SH-SY5Y (cell line): ENCODE measurements around the gene RSKR.

Experiments used
- GATA2 ChIP-seq: IDR thresholded peaks from 2 replicates; pipeline ENCODE4 v1.6.1; 2011; ENCODE audit warnings: mild to moderate bottlenecking, low read depth, low read length
- GATA3 ChIP-seq: IDR thresholded peaks from 2 replicates; pipeline ENCODE4 v1.6.1; 2011; ENCODE audit warnings: low read depth, mild to moderate bottlenecking, low read length, moderate library complexity

The RSKR gene

DNA sequence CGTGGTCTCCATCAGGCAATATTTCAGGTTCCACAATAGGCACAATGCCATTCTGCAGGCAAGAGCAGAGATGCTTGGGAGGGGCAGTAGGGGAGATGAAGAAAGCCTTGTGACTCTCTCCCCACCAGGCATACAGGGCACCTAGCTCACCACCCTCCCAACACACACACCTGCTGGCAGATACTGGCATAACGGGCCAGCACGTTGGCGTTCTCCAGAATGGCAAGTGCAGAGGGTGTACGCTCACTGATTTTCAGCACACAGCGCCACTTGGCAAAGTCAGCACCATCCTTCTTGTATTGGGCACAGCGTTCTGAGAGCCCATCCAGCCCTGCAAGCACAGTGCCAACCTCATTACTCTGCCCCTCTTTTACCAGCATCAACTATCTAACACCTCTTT lies 39.5 kb downstream of the RSKR start:
- TF ChIP-seq GATA3 (no peak), GATA2 (no peak)

GRCh38 chr17:28573966-28574480 lies 40.0 kb downstream of the RSKR start:
- TF ChIP-seq GATA2 (no peak), GATA3 (no peak)

GRCh38 chr17:28573521-28573920 lies 40.5 kb downstream of the RSKR start:
- TF ChIP-seq GATA3 (no peak), GATA2 (no peak)

DNA sequence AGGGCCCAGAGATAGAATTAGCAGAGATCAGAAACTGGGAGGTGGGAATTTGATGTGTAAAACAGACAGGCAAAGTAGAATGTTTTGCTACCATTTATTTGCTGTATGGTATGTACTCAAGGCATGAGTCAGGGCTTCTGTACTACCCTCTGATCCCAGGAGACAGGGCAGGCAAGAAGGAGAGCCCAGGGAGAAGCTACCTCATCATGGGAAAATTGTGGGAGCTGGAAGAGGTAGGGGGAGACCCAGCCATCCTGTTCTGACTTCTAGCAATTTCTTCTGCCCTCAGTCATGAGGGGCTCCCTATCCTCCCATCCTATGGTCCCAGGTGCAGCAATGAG lies 41.0 kb downstream of the RSKR start:
- TF ChIP-seq GATA3, result no peak

DNA sequence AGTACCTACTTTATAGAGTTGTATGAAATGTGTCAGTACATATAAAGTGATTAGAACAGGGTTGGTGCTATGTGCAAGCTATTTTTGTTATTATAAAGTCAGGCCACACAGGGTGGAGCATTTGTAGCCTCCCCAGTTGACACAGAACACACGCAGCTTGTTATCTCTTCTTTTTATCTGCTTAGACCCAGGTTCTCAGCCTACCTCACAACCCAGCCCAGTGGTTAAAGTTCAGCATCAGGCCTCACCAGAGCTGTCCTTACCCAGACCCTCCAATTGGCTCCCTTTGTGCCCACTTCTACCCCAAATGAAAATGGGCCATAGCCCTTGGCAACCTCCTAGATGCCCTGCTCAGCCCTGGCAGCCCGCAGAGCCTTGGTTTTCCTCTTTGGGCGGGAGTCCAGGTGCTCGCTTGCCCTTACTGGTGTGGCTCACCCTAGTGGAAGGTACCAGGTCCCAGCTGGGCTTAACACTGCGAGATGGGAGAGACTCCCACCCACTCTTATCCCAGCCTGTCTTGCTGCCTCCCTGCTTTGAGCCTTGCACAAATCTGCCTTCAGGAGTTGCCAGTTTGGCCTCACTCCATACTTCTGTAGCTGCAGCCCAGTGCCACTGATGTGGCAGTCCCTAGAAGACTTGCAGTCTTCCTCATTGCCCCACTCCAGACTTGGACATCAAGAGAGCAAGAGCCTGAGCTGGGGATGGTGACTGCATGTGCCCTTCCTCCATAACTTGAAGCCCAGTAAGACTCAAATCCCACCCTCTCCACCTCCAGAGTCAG lies 41.5 kb downstream of the RSKR start:
- TF ChIP-seq GATA2, result no peak
- no peak for TF ChIP-seq GATA3

DNA sequence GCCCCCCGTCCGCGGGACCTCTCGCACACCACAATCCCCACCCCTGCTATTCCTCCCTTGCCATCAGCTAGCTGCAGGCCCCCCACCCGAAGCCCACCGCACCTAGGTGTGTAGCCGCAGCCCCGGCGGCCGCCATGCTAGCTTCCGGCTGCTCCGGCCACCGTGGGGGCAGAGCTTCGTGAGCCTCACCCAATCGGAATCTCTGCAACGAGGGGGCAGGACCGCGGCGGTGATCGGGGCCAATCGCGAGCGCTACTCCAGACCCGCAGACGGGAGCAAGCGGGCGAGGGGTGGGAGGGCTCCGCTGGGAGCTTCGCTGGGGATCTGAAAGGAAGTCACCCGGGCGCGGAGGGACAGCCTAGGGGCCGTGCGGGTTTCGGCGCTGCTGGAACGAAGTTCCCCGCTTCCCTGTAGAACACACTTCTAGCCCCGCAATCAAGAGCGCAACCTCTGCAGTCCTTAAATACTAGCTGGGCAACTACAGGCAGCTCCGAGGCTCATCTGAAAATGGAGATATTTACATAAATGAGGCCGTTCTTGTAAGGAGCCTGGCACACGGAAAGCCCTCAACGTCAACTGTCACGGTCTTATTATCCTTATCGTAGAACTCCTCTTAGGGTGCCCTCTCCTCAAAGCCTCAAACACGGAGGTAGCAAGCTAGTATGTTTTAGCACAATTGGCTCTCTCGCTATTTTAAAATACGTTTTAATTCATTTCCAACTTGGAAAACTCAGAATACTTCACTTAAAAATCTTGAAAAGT lies 42.4 kb downstream of the RSKR start, which contains the start of gene PIGS:
Gene PIGS (minus strand): TSS at position 164 of the 762 bp plus-strand sequence. CDS start 28 bp downstream, at position 136.
- no peak for TF ChIP-seq GATA2
- TF ChIP-seq GATA3, result no peak

GRCh38 chr17:28570716-28571360 lies 43.1 kb downstream of the RSKR start:
- TF ChIP-seq GATA3, result no peak
- TF ChIP-seq GATA2, result no peak

GRCh38 chr17:28569446-28569845 lies 44.5 kb downstream of the RSKR start:
- no peak for TF ChIP-seq GATA3

DNA sequence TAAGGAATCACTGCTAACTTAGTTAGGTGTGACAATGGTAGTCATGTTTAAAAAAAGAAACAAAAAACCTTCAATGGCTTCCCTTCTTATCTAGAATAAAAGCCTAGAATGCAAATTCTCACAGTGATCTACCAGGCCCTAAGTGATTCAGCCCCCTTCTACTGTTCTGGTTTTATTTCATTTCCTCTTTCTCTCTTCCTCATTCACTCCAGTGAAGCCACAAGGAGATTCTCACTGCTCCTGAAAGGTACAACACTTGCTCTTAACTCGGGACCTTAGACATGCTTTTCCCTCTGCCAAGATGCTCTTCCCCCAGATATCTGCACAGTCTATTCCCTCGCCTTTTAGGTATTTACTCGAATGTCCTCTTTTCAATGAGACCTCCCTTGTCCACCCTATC lies 46.4 kb downstream of the RSKR start:
- TF ChIP-seq GATA2 (no peak), GATA3 (no peak)

DNA sequence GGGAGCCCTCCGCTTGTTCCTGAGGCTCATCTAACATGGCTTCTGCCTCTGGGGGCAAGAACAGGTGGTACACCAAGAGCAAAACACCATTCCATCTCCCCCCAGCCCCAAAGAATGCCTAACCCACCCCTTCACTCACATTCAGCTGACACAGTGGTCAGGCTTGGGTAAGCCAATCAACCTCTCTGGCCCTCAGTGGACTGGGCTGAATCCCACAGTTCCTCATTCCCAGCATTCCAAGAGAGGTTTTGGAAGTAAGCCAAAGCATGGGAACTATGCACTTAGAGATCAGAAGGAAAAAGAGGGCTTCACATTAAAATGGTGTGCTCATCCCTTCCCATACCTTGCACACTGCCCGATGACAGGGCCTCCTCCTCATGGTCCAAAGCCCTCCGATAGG lies 50.5 kb downstream of the RSKR start:
- TF ChIP-seq GATA3 (no peak), GATA2 (no peak)
